Lung (tissue), 12 donors: ENCODE results near the gene HMX2. TPM values are rescaled to one million over a fixed set of nuclear protein-coding genes. Genes with fewer than 3 reads are reported as not detected.

Experiments used
- ATAC-seq: fragments of 200-7000 bp; cut with Tn5 transposase; one replicate; pipeline ENCODE4 v1.9.1; 2020; ENCODE audit warnings: moderate number of reproducible peaks; ENCODE audit not compliant: insufficient read depth, low FRiP score
- DNase-seq, 3 donors: peaks; one replicate each; pipeline ENCODE4 v3.0.0-alpha.2; 2013 to 2017
- H3K27ac ChIP-seq, 2 donors: one replicate each; pipeline ENCODE4 v1.5.1; 2013; ENCODE audit warnings: mild to moderate bottlenecking in 2 of 2, moderate library complexity in 2 of 2, control low read depth in 1 of 2, inconsistent platforms in 1 of 2, low read depth in 1 of 2, low read length in 1 of 2
- H3K27me3 ChIP-seq, 3 donors: one replicate each; pipeline ENCODE4 v1.5.1; 2013; ENCODE audit warnings: low read length in 2 of 3; ENCODE audit not compliant: control insufficient read depth in 3 of 3, insufficient read depth in 3 of 3
- H3K36me3 ChIP-seq, 4 donors: one replicate each; pipeline ENCODE4 v1.5.1; 2013; ENCODE audit warnings: low read length in 4 of 4, mild to moderate bottlenecking in 1 of 4, moderate library complexity in 1 of 4; ENCODE audit not compliant: control insufficient read depth in 4 of 4, insufficient read depth in 4 of 4
- H3K4me1 ChIP-seq, 5 donors: one replicate each; pipeline ENCODE4 v1.5.1; 2013; ENCODE audit warnings: low read length in 5 of 5, mild to moderate bottlenecking in 2 of 5, moderate library complexity in 1 of 5; ENCODE audit not compliant: control insufficient read depth in 5 of 5, insufficient read depth in 5 of 5
- H3K4me3 ChIP-seq: one replicate; pipeline ENCODE4 v1.5.1; 2013; ENCODE audit warnings: mild to moderate bottlenecking, control low read depth, moderate library complexity
- H3K9ac ChIP-seq, 2 donors: one replicate each; pipeline ENCODE4 v1.5.1; 2013; ENCODE audit warnings: low read length in 2 of 2, control low read depth in 1 of 2; ENCODE audit not compliant: insufficient read depth in 1 of 2
- H3K9me3 ChIP-seq, 4 donors: one replicate each; pipeline ENCODE4 v1.5.1; 2013; ENCODE audit warnings: low read length in 3 of 4, mild to moderate bottlenecking in 1 of 4, moderate library complexity in 1 of 4; ENCODE audit not compliant: control insufficient read depth in 4 of 4, insufficient read depth in 3 of 4
- CTCF ChIP-seq: IDR thresholded peaks from 2 replicates; pipeline ENCODE4 v1.5.1; 2012; ENCODE audit warnings: mild to moderate bottlenecking; ENCODE audit errors: control extremely low read depth, extremely low read depth
- WGBS, 2 donors: extraction: QIAGEN DNeasy Blood & Tissue Kit; methylation state at CpG; one replicate each; pipeline ENCODE4 v1.1.7; 2013; 5-methylcytosine and 5-hydroxymethylcytosine counted together
- polyA plus RNA-seq, 2 donors: library from polyadenylated mRNA; stranded (reverse); fragments of 200-250 nt; gene quantifications; one replicate each; pipeline ENCODE4 v1.2.1, GENCODE V29; 2013
- total RNA-seq, 2 donors: library from RNA; depleted of rRNA in 1 of 2; stranded (reverse); fragments of >200 nt in 1 of 2; gene quantifications; one replicate each; pipeline ENCODE4 v1.2.1, GENCODE V29; 2014 to 2021
- donor health status: control.
- donor health status: control.
- donor health status: Bipolar disorder and iron deficiency.
- donor health status: healthy.
- donor health status: DM: yes; HTN: yes; CAD: no.

The HMX2 gene
- total and polyA plus RNA-seq, 4 donors = not detected

- Histone ChIP-seq H3K36me3 (no peaks in the 10 kb centered on the region), H3K9me3 (peaks cover 0 to 3% (median 0%) of the 10 kb centered on the region in 4 donors), H3K27me3 (peaks cover 21 to 85% (median 81%) of the 10 kb centered on the region in 3 donors), H3K4me1 (peaks cover 0 to 33% (median 8%) of the 10 kb centered on the region in 5 donors), H3K27ac (no peak overlapping the region), H3K9ac (no peak overlapping the region), H3K4me3 (no peak overlapping the region)
- no peak for TF ChIP-seq CTCF
- no peak for ATAC-seq
- DNase-seq = no peak
- WGBS, 2 donors = 3 to 4% methylated on average over 42 of the region's 42 CpGs
Observed at GRCh38 chr10:123134343-123134914, 13.5 kb upstream of the HMX2 start.

GRCh38 chr10:123134915-123135414 lies 13.0 kb upstream of the HMX2 start:
- Histone ChIP-seq H3K27me3 (peaks cover 21 to 85% (median 81%) of the 10 kb centered on the region in 3 donors), H3K9ac (no peak overlapping the region), H3K36me3 (no peaks in the 10 kb centered on the region), H3K9me3 (peaks cover 0 to 3% (median 0%) of the 10 kb centered on the region in 4 donors), H3K27ac (no peak overlapping the region), H3K4me3 (no peak overlapping the region), H3K4me1 (peaks cover 0 to 33% (median 8%) of the 10 kb centered on the region in 5 donors)
- DNase-seq (no peak), ATAC-seq (no peak)
- WGBS, 2 donors = 3 to 5% methylated on average over 30 to 46 of the region's 46 CpGs
- TF ChIP-seq CTCF = no peak

GRCh38 chr10:123135415-123136141 lies 12.4 kb upstream of the HMX2 start, which contains the start of gene HMX3:
TSS of gene HMX3 (plus strand) at chr10:123135970. CDS start at chr10:123136051, 81 bp downstream.
- peaks cover 0 to 3% (median 0%) of the 10 kb centered on the region in 4 donors for H3K9me3 ChIP-seq
- TF ChIP-seq CTCF = no peak
- peak within 1 kb of the TSS; percentile 5 for H3K4me3 ChIP-seq
- peaks cover 0 to 33% (median 8%) of the 10 kb centered on the region in 5 donors for H3K4me1 ChIP-seq
- no peak for DNase-seq
- H3K27me3 ChIP-seq = peaks cover 17 to 84% (median 80%) of the 10 kb centered on the region in 3 donors
- H3K36me3 ChIP-seq = no peaks in the 10 kb centered on the region
- H3K27ac ChIP-seq = no peak within 1 kb of the TSS
- no peak for ATAC-seq
- H3K9ac ChIP-seq = no peak within 1 kb of the TSS
- WGBS, 2 donors = 1% methylated on average over 68 to 76 of the region's 76 CpGs
